AG04450 (cell line): ENCODE results near the gene L3MBTL4. TPM values are rescaled to one million over a fixed set of nuclear protein-coding genes. Genes with fewer than 3 reads are reported as not detected.

Source experiments
- CTCF ChIA-PET: fragments of 300-600, 350-600 bp; formaldehyde crosslinking; extraction: SDS; loops from one replicate; lab custom pipeline; 2022; ENCODE audit warnings: antibody characterized with exemption, inconsistent platforms; lab: Charles Lee
- POLR2A ChIA-PET: fragments of 350-600 bp; formaldehyde crosslinking; extraction: SDS; loops from one replicate; lab custom pipeline; 2021; ENCODE audit warnings: antibody characterized with exemption, inconsistent platforms; lab: Yijun Ruan, JAX
- DNase-seq: peaks from one replicate; pipeline ENCODE4 v3.0.0-alpha.2; 2011; ENCODE audit warnings: low read depth, low spot score
- H3K27ac ChIP-seq: one replicate; pipeline ENCODE4 v1.5.1; 2012; ENCODE audit warnings: low read depth, low read length, control low read depth
- H3K27me3 ChIP-seq: one replicate; pipeline ENCODE4 v1.6.0; 2012; ENCODE audit warnings: low read length; ENCODE audit not compliant: control insufficient read depth, insufficient read depth
- H3K4me3 ChIP-seq: 2 replicates; pipeline ENCODE4 v1.5.1; 2011; ENCODE audit warnings: mild to moderate bottlenecking, low read depth, low read length, control low read depth
- H3K9me3 ChIP-seq: 2 replicates; pipeline ENCODE4 v1.5.1; 2012; ENCODE audit warnings: low read length; ENCODE audit not compliant: control insufficient read depth, insufficient read depth
- CTCF ChIP-seq: IDR thresholded peaks from 2 replicates; pipeline ENCODE4 v1.5.1; 2011; ENCODE audit warnings: low read depth, low read length, control low read depth, inconsistent platforms
- polyA plus RNA-seq: library from polyadenylated mRNA; depleted of rRNA; stranded (reverse); fragments of >200 nt; gene quantifications from 2 replicates; pipeline ENCODE4 v1.2.3, GENCODE V29; 2011

L3MBTL4 gene
- polyA plus RNA-seq, 1 experiment, result 0.05 TPM

- no peak overlapping the region for H3K4me3 ChIP-seq
- H3K27me3 ChIP-seq, result no peaks in the 10 kb centered on the region
- H3K9me3 ChIP-seq, result peaks cover 4% of the 10 kb centered on the region; the same call in 1 of the 2 replicates
- no peak for TF ChIP-seq CTCF
- POLR2A ChIA-PET, result no interaction called here
- no peak overlapping the region for H3K27ac ChIP-seq
- no peak for DNase-seq
- CTCF ChIA-PET, result no interaction called here
Measured at GRCh38 chr18:6001867-6002266, 412.8 kb downstream of the L3MBTL4 start.

- Histone ChIP-seq H3K4me3 (no peak overlapping the region), H3K27me3 (no peaks in the 10 kb centered on the region), H3K9me3 (peaks cover 4% of the 10 kb centered on the region; the same call in 1 of the 2 replicates), H3K27ac (no peak overlapping the region)
- TF ChIP-seq CTCF, result no peak
- CTCF ChIA-PET, result no interaction called here
- DNase-seq, result no peak
- POLR2A ChIA-PET, result no interaction called here
Measured at GRCh38 chr18:5998907-5999306, 415.8 kb downstream of the L3MBTL4 start.

GRCh38 chr18:5998166-5998881 is 416.4 kb downstream of the L3MBTL4 start:
- ChIA-PET CTCF (no interaction called here), POLR2A (no interaction called here)
- Histone ChIP-seq H3K27me3 (no peaks in the 10 kb centered on the region), H3K9me3 (peaks cover 4% of the 10 kb centered on the region; the same call in 1 of the 2 replicates), H3K4me3 (no peak overlapping the region), H3K27ac (no peak overlapping the region)
- DNase-seq, result no peak
- TF ChIP-seq CTCF, result no peak

- CTCF ChIA-PET, result no interaction called here
Measured at GRCh38 chr18:5997361-5997760, 417.4 kb downstream of the L3MBTL4 start.

More at GRCh38 chr18:5997361-5997760, 417.4 kb downstream of the L3MBTL4 start:
- no peak for DNase-seq
- TF ChIP-seq CTCF, result no peak
- H3K27me3 ChIP-seq, result no peaks in the 10 kb centered on the region
- peaks cover 4% of the 10 kb centered on the region; the same call in 1 of the 2 replicates for H3K9me3 ChIP-seq
- POLR2A ChIA-PET, result no interaction called here
- no peak overlapping the region for H3K27ac ChIP-seq
- no peak overlapping the region for H3K4me3 ChIP-seq
